Measurements from ENCODE around the gene MLH1.

DNA sequence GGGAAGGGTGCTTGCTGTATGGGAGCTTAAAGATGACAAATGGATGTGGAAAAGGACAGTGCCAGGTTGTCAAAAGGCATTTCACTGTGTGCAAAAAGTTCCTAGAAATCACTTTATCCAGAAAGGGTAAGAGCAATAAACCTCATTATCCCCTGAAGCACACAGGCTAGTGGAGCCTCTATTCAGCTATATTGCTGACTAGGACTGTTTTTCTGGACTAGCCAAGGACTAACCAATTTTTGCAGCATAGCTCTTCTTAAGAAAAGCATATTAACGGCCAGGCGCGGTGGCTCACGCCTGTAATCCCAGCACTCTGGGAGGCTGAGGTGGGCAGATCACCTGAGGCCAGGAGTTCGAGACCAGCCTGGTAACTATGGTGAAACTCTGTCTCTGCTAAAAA, 64.8 kb downstream of the MLH1 start:
- no peak for TF ChIP-seq FOXM1 (IDR thresholded peaks at IDR 0.05; ENCODE audit: low read depth)
- TF ChIP-seq CTCF (IDR thresholded peaks at IDR 0.05), result no peak
- TF ChIP-seq REST (IDR thresholded peaks at IDR 0.05; ENCODE audit: low read depth, low read length), result no peak
- no peak for TF ChIP-seq CHD2 (IDR thresholded peaks at IDR 0.05; ENCODE audit: low read length, partially characterized antibody)
- no peak for TF ChIP-seq POLR2AphosphoS5 (IDR thresholded peaks at IDR 0.05; ENCODE audit: low read depth, low read length)
